AG10803 (cell line): ENCODE measurements around the gene RAI14.

Source experiments
- DNase-seq: peaks from one replicate; pipeline ENCODE4 v3.0.0; 2010; ENCODE audit warnings: low read depth
- H3K4me3 ChIP-seq: 2 replicates; pipeline ENCODE4 v1.5.1; 2011; ENCODE audit warnings: mild to moderate bottlenecking, low read length, control low read depth
- CTCF ChIP-seq: conservative IDR thresholded peaks from 2 replicates; pipeline ENCODE4 v1.5.1; 2011; ENCODE audit warnings: mild to moderate bottlenecking, low read length, control low read depth, inconsistent platforms

Gene RAI14

GRCh38 chr5:34656001-34656699 is at the start of gene RAI14:
Gene RAI14 (plus strand): TSS chr5:34656328. CDS start chr5:34686920, 30,592 bp downstream.
- no peak for TF ChIP-seq CTCF
- DNase-seq = peak; percentile 88
- peak within 1 kb of the TSS; percentile 88 for H3K4me3 ChIP-seq

GRCh38 chr5:34608368-34608767 is 47.8 kb upstream of the RAI14 start:
- no peak for DNase-seq
- no peak for TF ChIP-seq CTCF
- H3K4me3 ChIP-seq = no peak overlapping the region

GRCh38 chr5:34608859-34609648 is 47.1 kb upstream of the RAI14 start:
- H3K4me3 ChIP-seq = no peak overlapping the region
- peak; percentile 93 for DNase-seq
- no peak for TF ChIP-seq CTCF

- no peak for TF ChIP-seq CTCF
- no peak overlapping the region for H3K4me3 ChIP-seq
- no peak for DNase-seq
Measured at GRCh38 chr5:34609951-34610441, 46.1 kb upstream of the RAI14 start.

- H3K4me3 ChIP-seq = no peak overlapping the region
- DNase-seq = no peak
- no peak for TF ChIP-seq CTCF
Measured at GRCh38 chr5:34610546-34610945, 45.6 kb upstream of the RAI14 start.

- TF ChIP-seq CTCF = no peak
- no peak overlapping the region for H3K4me3 ChIP-seq
- no peak for DNase-seq
Measured at GRCh38 chr5:34611464-34612415, 44.4 kb upstream of the RAI14 start.
